Measurements from ENCODE around the gene CKMT1B.
"Not testable (repeated sequence)": the region's sequence is repeated elsewhere in the genome, so short reads cannot be mapped to it uniquely, and the experiment has no call there.

Gene CKMT1B

DNA sequence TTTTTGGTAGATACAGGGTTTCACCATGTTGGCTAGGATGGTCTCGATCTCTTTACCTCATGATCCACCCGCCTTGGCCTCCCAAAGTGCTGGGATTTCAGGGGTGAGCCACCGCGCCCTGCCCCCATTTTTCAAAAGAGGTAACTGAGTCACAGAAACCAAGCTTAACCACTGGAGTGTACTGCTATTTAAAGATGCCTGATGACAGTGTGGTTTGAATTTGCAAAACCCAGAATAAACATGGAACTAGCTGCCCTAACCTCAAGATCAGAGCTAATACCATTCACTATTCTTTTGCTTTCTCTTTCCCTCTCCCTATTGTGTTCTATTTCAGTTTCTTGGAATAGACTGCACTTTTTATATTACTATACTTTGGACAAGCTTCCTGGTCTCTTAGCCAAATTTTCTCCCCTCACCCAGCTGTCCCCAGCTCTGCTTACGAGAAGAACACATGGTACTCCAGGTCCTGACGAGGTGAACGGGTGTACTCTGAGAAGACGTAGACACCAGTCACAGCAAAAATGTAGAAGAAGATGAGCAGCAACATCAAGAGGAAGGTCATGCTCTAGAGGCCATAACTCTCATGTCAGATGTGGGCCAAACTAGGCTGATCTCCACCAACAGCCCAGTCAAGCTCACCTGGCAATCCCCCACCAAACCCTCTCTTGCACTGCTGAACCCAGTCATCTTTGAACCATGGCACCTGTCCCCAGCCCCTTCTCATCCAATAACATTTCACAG, 44.8 kb downstream of the CKMT1B start:
- DNase-seq (ENCODE audit: low spot score) = not testable (repeated sequence)

Data from Ammon's horn (tissue), 1 donor.